ENCODE measurements around the gene GREB1.

The GREB1 gene

DNA sequence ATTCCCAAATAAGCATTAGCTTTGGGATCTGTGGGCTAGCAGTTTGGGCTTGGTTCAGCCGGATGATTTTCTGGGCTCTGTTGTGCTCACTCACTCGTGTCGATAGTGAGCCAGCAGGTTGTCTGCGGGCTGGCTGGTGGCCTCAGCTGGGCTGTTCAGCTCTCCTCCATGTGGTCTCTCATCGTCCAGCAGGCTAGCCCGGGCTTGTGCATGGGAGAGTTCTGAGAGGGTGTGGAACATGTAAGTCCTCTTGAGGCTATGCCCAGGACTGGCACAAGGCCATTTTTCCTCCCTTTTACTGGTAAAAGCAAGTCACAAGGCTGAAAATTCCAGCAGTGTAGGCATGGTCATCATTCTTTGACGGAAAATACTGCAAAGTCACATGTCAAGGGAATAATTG lies 97.6 kb downstream of the GREB1 start:
- Histone ChIP-seq H3K4me3 (ENCODE audit: low read length) (no peak overlapping the region), H3K9me3 (ENCODE audit: control insufficient read depth, low read length) (no peaks in the 10 kb centered on the region), H3K4me1 (ENCODE audit: control insufficient read depth, insufficient read depth, low read length) (no peaks in the 10 kb centered on the region), H3K36me3 (ENCODE audit: control insufficient read depth, insufficient read depth, low read length) (no peaks in the 10 kb centered on the region), H3K9ac (ENCODE audit: low read length) (no peak overlapping the region), H3K27me3 (ENCODE audit: control insufficient read depth, insufficient read depth, low read length) (no peaks in the 10 kb centered on the region)

DNA sequence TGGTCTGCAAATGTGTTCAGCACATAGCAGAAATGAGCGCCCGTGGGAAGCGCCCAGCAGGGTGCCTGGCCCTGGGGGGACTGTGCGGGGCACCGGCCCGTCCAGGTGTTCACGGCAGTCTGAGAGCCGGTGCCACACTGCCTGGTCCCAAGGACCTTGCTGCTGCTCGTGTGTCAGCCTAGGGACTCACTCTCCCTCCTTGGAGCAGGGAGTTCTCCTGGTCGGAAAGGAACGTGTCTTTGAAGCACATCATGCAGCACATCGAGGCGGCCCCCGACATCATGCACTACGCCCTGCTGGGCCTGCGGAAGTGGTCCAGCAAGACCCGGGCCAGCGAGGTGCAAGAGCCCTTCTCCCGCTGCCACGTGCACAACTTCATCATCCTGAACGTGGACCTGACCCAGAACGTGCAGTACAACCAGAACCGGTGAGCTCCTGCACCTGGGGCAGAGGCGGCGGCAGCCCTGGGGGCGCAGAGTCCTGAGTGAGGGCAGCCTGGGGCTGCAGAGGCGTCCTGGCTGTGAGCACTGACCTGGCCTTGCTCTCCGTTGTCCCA lies 100.2 kb downstream of the GREB1 start:
- no peaks in the 10 kb centered on the region for H3K4me1 ChIP-seq (ENCODE audit: control insufficient read depth, insufficient read depth, low read length)
- H3K9ac ChIP-seq (ENCODE audit: low read length): no peak overlapping the region
- H3K27me3 ChIP-seq (ENCODE audit: control insufficient read depth, insufficient read depth, low read length): no peaks in the 10 kb centered on the region
- H3K4me3 ChIP-seq (ENCODE audit: low read length): no peak overlapping the region
- H3K36me3 ChIP-seq (ENCODE audit: control insufficient read depth, insufficient read depth, low read length): no peaks in the 10 kb centered on the region
- H3K9me3 ChIP-seq (ENCODE audit: control insufficient read depth, low read length): no peaks in the 10 kb centered on the region

DNA sequence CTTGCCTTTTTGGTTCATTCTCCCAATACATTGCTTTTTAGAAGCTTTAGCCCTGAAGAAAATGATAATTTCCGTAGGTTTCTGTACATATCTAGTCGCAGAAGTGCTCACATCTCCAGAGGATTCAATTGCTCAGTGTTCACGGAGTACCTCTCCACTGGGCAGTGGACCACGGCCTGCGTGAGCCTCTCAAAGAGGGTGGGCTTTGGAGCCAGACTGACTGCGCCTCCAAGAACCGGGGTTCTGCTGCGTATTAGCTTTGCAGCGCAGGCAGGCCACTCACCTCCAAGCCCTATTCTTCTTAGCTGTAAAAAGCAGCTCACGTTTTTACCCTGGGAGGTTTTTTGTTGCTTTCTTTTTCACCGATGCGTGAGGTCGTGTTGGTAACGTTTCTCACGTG lies 100.7 kb downstream of the GREB1 start:
- Histone ChIP-seq H3K9me3 (ENCODE audit: control insufficient read depth, low read length) (no peaks in the 10 kb centered on the region), H3K27me3 (ENCODE audit: control insufficient read depth, insufficient read depth, low read length) (no peaks in the 10 kb centered on the region), H3K36me3 (ENCODE audit: control insufficient read depth, insufficient read depth, low read length) (no peaks in the 10 kb centered on the region), H3K9ac (ENCODE audit: low read length) (no peak overlapping the region), H3K4me3 (ENCODE audit: low read length) (no peak overlapping the region), H3K4me1 (ENCODE audit: control insufficient read depth, insufficient read depth, low read length) (no peaks in the 10 kb centered on the region)

DNA sequence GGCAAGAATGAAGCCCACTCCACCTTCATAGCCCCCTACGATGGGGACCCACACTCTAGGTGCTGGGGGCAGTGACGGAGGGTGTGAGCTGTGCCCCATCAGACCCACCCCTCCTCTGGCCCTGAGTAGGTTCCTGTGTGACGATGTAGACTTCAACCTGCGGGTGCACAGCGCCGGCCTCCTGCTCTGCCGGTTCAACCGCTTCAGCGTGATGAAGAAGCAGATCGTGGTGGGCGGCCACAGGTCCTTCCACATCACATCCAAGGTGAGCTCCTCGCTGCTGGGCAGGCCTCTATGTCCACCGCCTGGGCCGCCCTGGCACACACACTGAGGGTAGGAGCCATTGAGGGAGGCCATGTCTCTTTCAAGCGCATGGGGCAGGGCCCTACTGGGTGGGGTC lies 101.3 kb downstream of the GREB1 start:
- Histone ChIP-seq H3K9ac (ENCODE audit: low read length) (no peak overlapping the region), H3K36me3 (ENCODE audit: control insufficient read depth, insufficient read depth, low read length) (no peaks in the 10 kb centered on the region)

DNA sequence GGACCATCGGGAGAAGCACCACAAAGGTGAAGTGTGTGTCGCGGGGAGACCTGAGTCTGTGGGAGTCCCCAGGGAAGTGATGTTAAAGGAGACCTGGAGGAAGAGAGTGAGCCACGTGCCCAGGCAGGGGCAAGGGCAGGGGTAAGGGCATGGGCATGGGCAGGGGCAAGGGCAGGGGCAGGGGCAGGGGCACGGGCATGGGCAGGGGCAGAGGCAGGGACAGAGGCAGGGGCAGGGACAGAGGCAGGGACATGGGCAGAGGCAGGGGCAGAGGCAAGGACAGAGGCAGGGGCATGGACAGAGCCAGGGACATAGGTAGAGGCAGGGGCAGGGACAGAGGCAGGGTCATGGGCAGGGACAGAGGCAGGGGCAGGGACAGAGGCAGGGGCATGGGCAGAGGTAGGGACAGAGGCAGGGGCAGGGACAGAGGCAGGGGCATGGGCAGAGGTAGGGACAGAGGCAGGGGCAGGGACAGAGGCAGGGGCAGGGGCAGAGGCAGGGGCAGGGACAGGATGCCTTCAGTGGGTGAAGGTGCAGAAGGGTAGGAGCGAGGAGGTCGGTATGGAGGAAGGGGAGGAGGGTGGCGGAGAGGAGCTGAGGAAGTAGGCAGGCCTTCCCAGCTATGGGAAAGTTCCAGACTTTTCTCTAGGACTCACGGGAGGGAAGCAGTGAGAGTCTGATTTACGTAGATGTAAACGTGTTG lies 102.9 kb downstream of the GREB1 start:
- Histone ChIP-seq H3K36me3 (ENCODE audit: control insufficient read depth, insufficient read depth, low read length) (no peaks in the 10 kb centered on the region), H3K4me1 (ENCODE audit: control insufficient read depth, insufficient read depth, low read length) (no peaks in the 10 kb centered on the region), H3K27me3 (ENCODE audit: control insufficient read depth, insufficient read depth, low read length) (no peaks in the 10 kb centered on the region), H3K4me3 (ENCODE audit: low read length) (no peak overlapping the region), H3K9me3 (ENCODE audit: control insufficient read depth, low read length) (no peaks in the 10 kb centered on the region), H3K9ac (ENCODE audit: low read length) (no peak overlapping the region)

More for the DNA sequence above, 101.3 kb downstream of the GREB1 start:
- H3K27me3 ChIP-seq (ENCODE audit: control insufficient read depth, insufficient read depth, low read length): no peaks in the 10 kb centered on the region
- no peaks in the 10 kb centered on the region for H3K4me1 ChIP-seq (ENCODE audit: control insufficient read depth, insufficient read depth, low read length)
- no peaks in the 10 kb centered on the region for H3K9me3 ChIP-seq (ENCODE audit: control insufficient read depth, low read length)
- no peak overlapping the region for H3K4me3 ChIP-seq (ENCODE audit: low read length)

DNA sequence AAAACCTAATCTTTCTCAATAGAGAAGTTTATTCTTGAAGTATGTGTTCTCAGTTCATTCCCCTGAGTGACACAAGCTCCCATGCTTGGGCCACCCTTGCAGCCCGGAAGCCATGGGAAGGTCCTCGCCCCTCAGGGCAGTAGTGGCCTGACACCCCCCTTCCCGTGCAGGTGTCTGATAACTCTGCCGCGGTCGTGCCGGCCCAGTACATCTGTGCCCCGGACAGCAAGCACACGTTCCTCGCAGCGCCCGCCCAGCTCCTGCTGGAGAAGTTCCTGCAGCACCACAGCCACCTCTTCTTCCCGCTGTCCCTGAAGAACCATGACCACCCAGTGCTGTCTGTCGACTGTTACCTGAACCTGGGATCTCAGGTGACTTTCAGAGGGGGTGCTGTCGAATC lies 103.7 kb downstream of the GREB1 start:
- Histone ChIP-seq H3K27me3 (ENCODE audit: control insufficient read depth, insufficient read depth, low read length) (no peaks in the 10 kb centered on the region), H3K9ac (ENCODE audit: low read length) (no peak overlapping the region), H3K36me3 (ENCODE audit: control insufficient read depth, insufficient read depth, low read length) (no peaks in the 10 kb centered on the region), H3K4me1 (ENCODE audit: control insufficient read depth, insufficient read depth, low read length) (no peaks in the 10 kb centered on the region), H3K9me3 (ENCODE audit: control insufficient read depth, low read length) (no peaks in the 10 kb centered on the region), H3K4me3 (ENCODE audit: low read length) (no peak overlapping the region)

DNA sequence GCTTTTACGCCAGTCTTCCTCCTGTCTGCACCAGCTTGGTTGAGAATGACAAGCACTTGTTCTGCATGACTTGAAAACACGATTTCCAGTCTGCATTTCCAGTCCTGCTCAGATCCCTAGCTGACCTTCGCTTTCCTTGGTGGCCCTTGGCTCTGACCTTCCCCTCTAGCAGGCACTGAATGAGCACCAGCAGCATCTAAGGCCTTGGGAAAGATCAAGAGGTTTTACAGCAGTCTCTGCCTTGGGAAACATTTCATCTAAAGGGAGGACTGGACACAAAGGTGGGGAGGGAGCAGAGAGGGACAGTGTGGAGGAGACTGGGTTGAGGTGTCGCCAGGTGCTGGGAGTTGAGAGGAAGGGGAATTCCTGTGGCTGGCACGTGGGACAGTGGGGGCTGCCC lies 105.7 kb downstream of the GREB1 start:
- H3K4me1 ChIP-seq (ENCODE audit: control insufficient read depth, insufficient read depth, low read length): no peaks in the 10 kb centered on the region
- no peaks in the 10 kb centered on the region for H3K9me3 ChIP-seq (ENCODE audit: control insufficient read depth, low read length)
- no peak overlapping the region for H3K9ac ChIP-seq (ENCODE audit: low read length)
- no peaks in the 10 kb centered on the region for H3K36me3 ChIP-seq (ENCODE audit: control insufficient read depth, insufficient read depth, low read length)
- H3K27me3 ChIP-seq (ENCODE audit: control insufficient read depth, insufficient read depth, low read length): no peaks in the 10 kb centered on the region
- H3K4me3 ChIP-seq (ENCODE audit: low read length): no peak overlapping the region

DNA sequence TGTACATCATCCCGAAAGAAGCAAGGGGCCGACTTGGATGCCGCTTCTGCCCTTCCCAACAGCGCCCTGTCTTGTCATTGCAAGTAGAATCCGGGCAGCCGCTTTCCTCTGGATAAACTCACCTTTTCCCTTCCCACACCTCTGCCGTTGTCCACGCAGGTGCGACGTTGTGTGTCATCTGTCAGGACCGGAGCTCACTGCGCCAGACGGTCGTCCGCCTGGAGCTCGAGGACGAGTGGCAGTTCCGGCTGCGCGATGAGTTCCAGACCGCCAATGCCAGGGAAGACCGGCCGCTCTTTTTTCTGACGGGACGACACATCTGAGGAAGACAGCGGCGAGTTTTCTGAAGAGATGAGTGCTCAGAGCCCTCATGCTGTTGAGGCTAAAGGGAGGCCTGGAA lies 106.3 kb downstream of the GREB1 start:
- H3K27me3 ChIP-seq (ENCODE audit: control insufficient read depth, insufficient read depth, low read length): no peaks in the 10 kb centered on the region
- no peaks in the 10 kb centered on the region for H3K4me1 ChIP-seq (ENCODE audit: control insufficient read depth, insufficient read depth, low read length)
- H3K36me3 ChIP-seq (ENCODE audit: control insufficient read depth, insufficient read depth, low read length): no peaks in the 10 kb centered on the region
- no peak overlapping the region for H3K9ac ChIP-seq (ENCODE audit: low read length)
- no peak overlapping the region for H3K4me3 ChIP-seq (ENCODE audit: low read length)
- no peaks in the 10 kb centered on the region for H3K9me3 ChIP-seq (ENCODE audit: control insufficient read depth, low read length)

DNA sequence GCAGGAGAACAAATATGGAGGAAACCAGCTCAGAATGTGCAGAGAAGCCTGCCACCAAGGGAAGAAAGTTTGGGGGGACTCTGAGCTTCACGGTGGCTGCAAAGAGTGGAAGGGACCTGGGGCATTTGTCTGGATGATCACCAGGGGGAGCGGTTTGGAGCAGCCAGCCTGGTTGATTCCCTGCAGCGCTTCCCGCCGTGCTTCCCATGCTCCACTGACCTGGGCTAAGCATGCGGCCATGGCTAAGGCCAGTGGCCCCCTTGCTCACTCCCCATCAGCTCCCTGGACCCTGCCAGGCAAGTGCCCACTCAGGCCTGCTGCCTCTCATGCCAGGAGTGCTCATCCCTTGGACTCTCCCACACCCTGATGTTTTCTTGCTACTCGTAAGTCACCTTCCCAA lies 109.1 kb downstream of the GREB1 start:
- no peak overlapping the region for H3K9ac ChIP-seq (ENCODE audit: low read length)
- no peaks in the 10 kb centered on the region for H3K27me3 ChIP-seq (ENCODE audit: control insufficient read depth, insufficient read depth, low read length)
- H3K4me1 ChIP-seq (ENCODE audit: control insufficient read depth, insufficient read depth, low read length): no peaks in the 10 kb centered on the region
- H3K36me3 ChIP-seq (ENCODE audit: control insufficient read depth, insufficient read depth, low read length): no peaks in the 10 kb centered on the region
- no peak overlapping the region for H3K4me3 ChIP-seq (ENCODE audit: low read length)
- H3K9me3 ChIP-seq (ENCODE audit: control insufficient read depth, low read length): no peaks in the 10 kb centered on the region

DNA sequence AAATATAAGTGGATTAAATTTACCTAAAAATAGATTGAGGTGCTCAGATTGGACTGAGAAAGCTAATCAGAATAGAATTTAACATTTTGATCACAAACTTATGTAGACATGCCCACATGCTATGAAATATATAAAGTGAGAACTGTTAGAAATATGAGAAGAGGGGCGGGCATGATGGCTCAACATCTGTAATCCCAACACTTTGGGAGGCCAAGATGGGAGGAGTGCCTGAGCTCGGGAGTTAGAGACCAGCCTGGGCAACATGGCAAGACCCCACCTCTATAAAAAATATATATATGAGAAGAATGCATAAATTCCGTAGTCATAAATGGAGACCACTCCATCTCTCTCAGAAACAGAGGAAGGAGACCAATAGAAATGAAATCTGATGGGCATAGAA lies 110.4 kb downstream of the GREB1 start:
- no peak overlapping the region for H3K9ac ChIP-seq (ENCODE audit: low read length)
- no peaks in the 10 kb centered on the region for H3K27me3 ChIP-seq (ENCODE audit: control insufficient read depth, insufficient read depth, low read length)
- no peaks in the 10 kb centered on the region for H3K4me1 ChIP-seq (ENCODE audit: control insufficient read depth, insufficient read depth, low read length)
- no peaks in the 10 kb centered on the region for H3K9me3 ChIP-seq (ENCODE audit: control insufficient read depth, low read length)
- H3K4me3 ChIP-seq (ENCODE audit: low read length): no peak overlapping the region
- H3K36me3 ChIP-seq (ENCODE audit: control insufficient read depth, insufficient read depth, low read length): no peaks in the 10 kb centered on the region

DNA sequence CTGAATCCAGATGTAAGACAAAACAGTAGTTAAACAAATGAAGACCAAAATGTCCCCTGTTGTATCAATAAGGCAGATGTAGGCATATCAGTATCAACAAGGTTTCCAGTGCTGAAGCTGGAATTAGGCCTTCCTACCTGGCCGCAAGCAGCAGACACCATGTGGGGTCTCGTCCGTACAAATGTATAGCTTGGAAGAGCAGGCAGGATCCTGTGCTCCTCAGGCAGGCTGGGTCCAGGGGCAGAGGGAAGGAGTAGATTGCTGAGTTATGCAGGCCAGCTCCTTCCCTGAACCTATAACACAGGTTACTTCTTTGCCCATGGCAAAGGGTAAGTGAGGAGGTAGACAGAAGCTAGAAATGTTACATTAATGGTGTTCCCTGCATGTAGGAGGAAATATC lies 112.7 kb downstream of the GREB1 start:
- Histone ChIP-seq H3K4me3 (ENCODE audit: low read length) (no peak overlapping the region), H3K4me1 (ENCODE audit: control insufficient read depth, insufficient read depth, low read length) (no peaks in the 10 kb centered on the region), H3K36me3 (ENCODE audit: control insufficient read depth, insufficient read depth, low read length) (no peaks in the 10 kb centered on the region), H3K9me3 (ENCODE audit: control insufficient read depth, low read length) (no peaks in the 10 kb centered on the region), H3K27me3 (ENCODE audit: control insufficient read depth, insufficient read depth, low read length) (no peaks in the 10 kb centered on the region), H3K9ac (ENCODE audit: low read length) (no peak overlapping the region)

DNA sequence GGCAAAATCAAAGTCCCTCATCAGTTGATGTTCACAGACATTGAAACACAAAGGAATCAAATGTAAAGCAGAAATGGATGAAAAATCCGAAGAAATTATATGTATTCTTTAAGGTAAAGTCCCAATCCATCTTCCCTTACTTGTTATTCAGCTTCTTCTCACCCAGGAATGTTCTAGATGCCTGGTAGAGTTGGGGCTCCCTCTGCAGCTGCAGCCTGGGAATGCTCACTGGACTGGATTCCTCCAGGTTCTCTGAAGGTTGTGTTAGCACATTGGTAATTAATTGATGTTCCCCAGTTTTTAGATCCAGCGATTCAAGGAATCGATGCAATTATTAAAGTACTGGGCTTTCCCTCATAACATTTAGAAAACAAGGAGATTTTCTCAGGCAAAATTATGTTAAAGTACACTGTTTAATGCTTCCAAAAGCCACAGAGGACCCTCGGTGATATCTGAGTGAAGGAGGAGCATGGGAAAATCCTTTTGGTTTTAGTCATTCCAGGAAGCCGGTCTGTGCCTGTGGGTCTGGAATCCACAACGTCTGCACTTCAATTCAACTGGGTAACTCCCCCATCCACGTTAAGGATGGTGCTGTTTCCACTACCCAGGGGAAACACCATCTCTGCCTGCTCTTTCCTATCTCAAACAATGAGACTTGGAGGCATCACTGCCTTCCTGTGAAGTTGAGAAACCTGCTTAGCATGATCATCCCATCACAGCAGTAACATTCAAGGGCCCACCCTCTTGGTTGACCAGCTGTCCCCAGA lies 114.2 kb downstream of the GREB1 start:
- Histone ChIP-seq H3K4me3 (ENCODE audit: low read length) (no peak overlapping the region), H3K36me3 (ENCODE audit: control insufficient read depth, insufficient read depth, low read length) (no peaks in the 10 kb centered on the region), H3K27me3 (ENCODE audit: control insufficient read depth, insufficient read depth, low read length) (no peaks in the 10 kb centered on the region), H3K9me3 (ENCODE audit: control insufficient read depth, low read length) (no peaks in the 10 kb centered on the region), H3K9ac (ENCODE audit: low read length) (no peak overlapping the region), H3K4me1 (ENCODE audit: control insufficient read depth, insufficient read depth, low read length) (no peaks in the 10 kb centered on the region)

Measured in mucosa of stomach (tissue), 1 donor.